Measurements from ENCODE around the gene CLCN7.

GRCh38 chr16:1523581-1524245 lies 48.9 kb upstream of the CLCN7 start:
- TF ChIP-seq ZFX (IDR thresholded peaks at IDR 0.05) (no peak), CTCF (IDR thresholded peaks at IDR 0.05 in 2 of 3, conservative IDR thresholded peaks at IDR 0.05 in 1 of 3; ENCODE audit: borderline replicate concordance in 1 of 3, insufficient read depth in 1 of 3, low read depth in 2 of 3, low read length in 2 of 3) (no peak), POLR2A (IDR thresholded peaks at IDR 0.05; ENCODE audit: borderline replicate concordance, extremely low read depth, insufficient read depth, insufficient read length) (no peak), FOSL1 (IDR thresholded peaks at IDR 0.05; ENCODE audit: low read depth) (no peak), ZNF274 (IDR thresholded peaks at IDR 0.05; ENCODE audit: low read depth, low read length) (no peak), EZH2phosphoT487 (IDR thresholded peaks at IDR 0.05; ENCODE audit: borderline replicate concordance) (no peak), RAD21 (IDR thresholded peaks at IDR 0.05; ENCODE audit: low read depth) (no peak), POLR2AphosphoS5 (IDR thresholded peaks at IDR 0.05; ENCODE audit: low read depth, low read length) (no peak), JUND (IDR thresholded peaks at IDR 0.05) (no peak), SRF (IDR thresholded peaks at IDR 0.05; ENCODE audit: low read depth) (no peak), REST (IDR thresholded peaks at IDR 0.05; ENCODE audit: low read depth) (no peak), EZH2 (IDR thresholded peaks at IDR 0.05) (no peak), ZBTB33 (IDR thresholded peaks at IDR 0.05; ENCODE audit: extremely low read depth, insufficient replicate concordance, low read length) (no peak)
